Activated CD4-positive, CD25-positive, alpha-beta regulatory T cell (primary cell): ENCODE results near the gene G6PD.
A peak's percentile ranks its signal among the peaks of the same experiment; 100 is the strongest.
"Not testable (repeated sequence)": the region's sequence is repeated elsewhere in the genome, so short reads cannot be mapped to it uniquely, and the experiment has no call there.

Experiments used
- DNase-seq, 4 experiments: peaks; one replicate each; lab custom pipeline; 2025; lab: John Stamatoyannopoulos, UW

The G6PD gene

GRCh38 chrX:154542723-154543424 lies 3.8 kb downstream of the G6PD start:
- no peak for DNase-seq

GRCh38 chrX:154541896-154542722 lies 4.5 kb downstream of the G6PD start:
- DNase-seq: peak in 1 of 4 experiments; percentile 41

GRCh38 chrX:154541589-154541895 lies 5.1 kb downstream of the G6PD start:
- DNase-seq: no peak

GRCh38 chrX:154540897-154541535 lies 5.6 kb downstream of the G6PD start:
- no peak for DNase-seq

GRCh38 chrX:154540365-154540764 lies 6.3 kb downstream of the G6PD start:
- DNase-seq: not testable (repeated sequence)

GRCh38 chrX:154539077-154539476 lies 7.6 kb downstream of the G6PD start:
- no peak for DNase-seq

GRCh38 chrX:154535892-154536291 lies 10.8 kb downstream of the G6PD start:
- DNase-seq: no peak

GRCh38 chrX:154534526-154535322 lies 11.9 kb downstream of the G6PD start:
- DNase-seq: peak; percentile 65 to 76 (median 76)

- no peak for DNase-seq
Measured at GRCh38 chrX:154532690-154533089, 14.0 kb downstream of the G6PD start.

- no peak for DNase-seq
Measured at GRCh38 chrX:154531626-154532025, 15.0 kb downstream of the G6PD start.

- no peak for DNase-seq
Measured at GRCh38 chrX:154530286-154530685, 16.4 kb downstream of the G6PD start.

GRCh38 chrX:154529206-154529612 lies 17.4 kb downstream of the G6PD start:
- no peak for DNase-seq

- DNase-seq: peak in 3 of 4 experiments; percentile 9 to 29 (median 24)
Measured at GRCh38 chrX:154526901-154527675, 19.6 kb downstream of the G6PD start.

- no peak for DNase-seq
Measured at GRCh38 chrX:154525606-154526490, 20.8 kb downstream of the G6PD start.

- DNase-seq: no peak
Measured at GRCh38 chrX:154519389-154519788, 27.3 kb downstream of the G6PD start.

GRCh38 chrX:154517101-154517781 lies 29.4 kb downstream of the G6PD start:
- DNase-seq: no peak

GRCh38 chrX:154516656-154517100 lies 30.0 kb downstream of the G6PD start:
- no peak for DNase-seq

- DNase-seq: peak; percentile 79 to 87 (median 84)
Measured at GRCh38 chrX:154515966-154516655, 30.5 kb downstream of the G6PD start, which contains the start of gene FAM3A. TSS of gene FAM3A (minus strand) at chrX:154516232. CDS start at chrX:154515772, 460 bp downstream.
